Stimulated activated CD4-positive, alpha-beta T cell treated with anti-CD3 and anti-CD28 coated beads, Interleukin-12 subunit alpha, Interleukin-12 subunit beta, amount 100 ng/mL, for 48 hours (primary cell): ENCODE data around the gene RNF157.

Experiments
- DNase-seq, 3 donors: peaks; one replicate each; pipeline ENCODE4 v3.0.0-alpha.2; 2020; ENCODE audit warnings: low read depth in 2 of 3, low spot score in 1 of 3

Gene RNF157

GRCh38 chr17:76240461-76241203, at the start of gene RNF157:
RNF157 (minus strand) TSS chr17:76240493; CDS start chr17:76240240, 253 bp downstream.
- DNase-seq: peak in 1 of 3 donors; percentile 26

DNA sequence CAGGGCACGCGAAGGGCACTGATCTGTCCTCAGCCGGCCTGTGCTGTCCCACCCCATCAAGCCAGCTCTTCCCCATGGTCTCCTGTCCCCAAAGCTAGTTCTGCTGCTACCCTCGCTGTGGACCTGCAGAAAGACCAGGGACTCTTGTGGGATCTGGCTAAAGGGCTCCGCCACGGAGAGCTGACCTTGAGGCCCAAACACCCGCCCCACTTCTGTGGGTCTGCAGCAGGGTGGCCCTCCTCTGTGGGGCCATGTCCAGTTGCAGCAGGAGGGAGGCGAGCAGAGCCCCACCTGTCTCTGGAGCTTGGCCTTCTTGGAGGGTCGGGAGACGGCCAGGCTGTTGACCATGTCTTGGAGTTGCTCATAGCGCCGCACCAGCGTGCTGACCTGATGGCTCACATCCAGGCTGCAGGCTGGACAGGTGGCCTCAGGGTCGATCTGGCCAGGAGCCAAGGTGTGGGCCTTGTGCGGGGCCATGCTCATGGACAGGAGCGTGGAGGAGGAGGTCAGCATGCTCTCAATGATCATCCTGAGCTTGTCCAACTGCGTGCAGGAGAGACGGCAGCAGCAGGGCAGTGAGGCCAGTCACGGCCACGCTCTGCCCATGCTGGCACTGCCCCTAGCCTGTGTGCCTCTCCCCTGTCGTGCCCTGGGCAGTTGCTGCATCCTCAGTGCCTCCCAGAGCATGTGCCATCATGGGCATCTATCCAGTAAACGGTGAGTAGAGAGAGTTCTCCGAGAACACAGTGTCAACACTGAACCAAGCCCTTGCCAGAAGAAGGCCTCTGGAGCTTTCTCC, 41.5 kb upstream of the RNF157 start:
- DNase-seq: no peak

- no peak for DNase-seq
Observed at GRCh38 chr17:76280650-76281049, 40.4 kb upstream of the RNF157 start.

DNA sequence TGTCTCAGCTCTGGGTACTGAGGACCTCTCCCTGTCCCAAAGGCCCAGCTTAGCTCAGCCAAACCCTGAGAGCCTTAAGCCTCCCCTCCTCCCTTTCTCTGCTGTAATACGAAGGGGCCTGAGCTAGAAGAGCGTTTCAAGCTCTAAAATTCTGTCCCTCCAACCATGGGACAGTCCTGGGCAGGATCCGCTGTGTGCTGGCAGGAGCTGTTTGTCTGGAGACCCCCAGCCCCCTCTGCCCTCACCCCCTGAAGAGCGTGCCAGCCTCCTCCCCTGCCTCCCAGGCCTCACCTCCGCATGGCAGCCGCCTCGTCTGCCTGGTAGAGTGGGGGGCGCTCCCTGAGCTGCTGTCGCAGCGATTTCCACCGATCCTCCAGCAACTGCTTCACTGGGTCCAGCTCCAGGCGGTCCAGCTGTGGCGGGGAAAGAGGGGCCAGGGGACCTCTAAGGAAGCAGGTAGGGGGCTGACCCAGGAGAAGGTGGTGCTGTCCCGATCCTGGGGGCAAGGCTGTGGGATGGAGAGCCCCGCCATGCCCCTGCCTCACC, 39.5 kb upstream of the RNF157 start:
- DNase-seq: no peak

DNA sequence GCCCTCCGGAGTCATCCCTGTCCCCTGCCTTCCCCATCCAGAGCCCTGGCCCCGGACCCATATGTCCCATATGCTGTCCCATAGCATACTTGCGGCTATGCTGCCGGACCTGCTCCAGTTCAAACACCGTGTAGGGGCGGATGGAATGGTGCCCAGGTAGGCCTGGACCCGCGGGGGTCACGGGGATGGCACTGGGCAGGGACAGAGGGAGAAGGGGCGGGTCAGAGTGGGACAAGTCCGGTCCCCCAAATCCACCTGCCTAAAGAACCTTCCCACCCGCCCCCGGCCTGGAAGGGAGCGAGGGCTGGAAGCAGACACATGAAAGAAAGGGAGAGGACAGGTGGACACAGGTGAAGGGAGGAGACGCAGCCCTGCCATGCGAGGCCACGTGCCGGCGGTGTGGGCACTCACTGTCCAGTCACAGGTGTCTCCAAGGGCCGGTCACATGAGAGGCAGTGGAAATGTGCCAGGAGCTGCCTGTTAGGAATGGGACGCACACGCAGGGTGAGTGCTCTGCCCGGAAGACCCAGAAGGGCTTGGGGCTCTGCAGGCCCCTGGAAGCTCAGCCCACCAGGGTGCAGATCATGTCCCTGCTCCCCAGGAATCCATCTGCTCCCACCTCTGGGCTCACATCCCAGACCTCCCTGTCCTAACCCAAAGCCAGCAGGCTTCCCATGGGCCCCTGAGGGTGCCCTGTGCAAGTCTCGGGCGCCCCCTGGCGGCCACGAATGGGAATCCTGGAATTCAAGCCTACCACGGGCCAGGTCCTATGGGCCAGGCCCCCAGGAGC, 38.9 kb upstream of the RNF157 start:
- DNase-seq: peak; percentile 76 to 83 (median 83)

GRCh38 chr17:76278268-76278908, 38.1 kb upstream of the RNF157 start:
- no peak for DNase-seq

GRCh38 chr17:76277300-76278267, 37.3 kb upstream of the RNF157 start:
- DNase-seq: no peak

- DNase-seq: no peak
Observed at GRCh38 chr17:76276461-76277299, 36.4 kb upstream of the RNF157 start.

- no peak for DNase-seq
Observed at GRCh38 chr17:76276069-76276431, 35.8 kb upstream of the RNF157 start.

DNA sequence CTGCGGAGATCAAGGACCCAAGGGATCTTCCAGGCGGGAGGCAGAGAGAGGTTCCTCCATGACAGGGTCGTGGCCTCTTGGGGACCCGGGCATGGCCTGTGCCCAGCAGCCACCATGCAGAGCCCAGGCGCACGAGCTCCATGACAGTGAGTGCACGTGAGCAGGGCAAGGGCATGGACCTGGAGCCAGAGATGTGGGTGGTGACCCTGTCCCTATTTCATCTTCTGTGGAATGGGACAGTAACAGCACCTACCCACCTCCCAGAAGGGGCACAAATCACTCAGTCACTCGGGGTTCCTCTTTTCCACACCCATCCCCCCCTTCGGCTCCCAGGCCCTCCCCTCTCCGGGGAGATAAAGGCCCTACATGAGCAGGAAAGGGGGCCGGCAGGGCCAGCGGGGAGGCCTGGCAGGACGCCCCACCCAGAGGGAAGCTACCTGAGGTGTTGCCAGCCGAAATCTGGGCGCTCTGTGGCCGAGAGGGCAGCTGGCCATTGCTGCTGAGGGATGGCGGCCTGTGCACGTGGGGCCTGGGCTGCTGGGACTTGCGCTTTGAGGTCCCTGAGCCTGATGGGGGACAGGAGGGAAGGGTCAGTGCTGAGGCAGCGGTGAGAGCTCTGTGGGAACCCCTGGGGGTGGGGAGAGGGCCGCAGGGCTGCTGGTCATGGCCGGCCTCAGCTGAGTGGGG, 35.2 kb upstream of the RNF157 start:
- DNase-seq: no peak

DNA sequence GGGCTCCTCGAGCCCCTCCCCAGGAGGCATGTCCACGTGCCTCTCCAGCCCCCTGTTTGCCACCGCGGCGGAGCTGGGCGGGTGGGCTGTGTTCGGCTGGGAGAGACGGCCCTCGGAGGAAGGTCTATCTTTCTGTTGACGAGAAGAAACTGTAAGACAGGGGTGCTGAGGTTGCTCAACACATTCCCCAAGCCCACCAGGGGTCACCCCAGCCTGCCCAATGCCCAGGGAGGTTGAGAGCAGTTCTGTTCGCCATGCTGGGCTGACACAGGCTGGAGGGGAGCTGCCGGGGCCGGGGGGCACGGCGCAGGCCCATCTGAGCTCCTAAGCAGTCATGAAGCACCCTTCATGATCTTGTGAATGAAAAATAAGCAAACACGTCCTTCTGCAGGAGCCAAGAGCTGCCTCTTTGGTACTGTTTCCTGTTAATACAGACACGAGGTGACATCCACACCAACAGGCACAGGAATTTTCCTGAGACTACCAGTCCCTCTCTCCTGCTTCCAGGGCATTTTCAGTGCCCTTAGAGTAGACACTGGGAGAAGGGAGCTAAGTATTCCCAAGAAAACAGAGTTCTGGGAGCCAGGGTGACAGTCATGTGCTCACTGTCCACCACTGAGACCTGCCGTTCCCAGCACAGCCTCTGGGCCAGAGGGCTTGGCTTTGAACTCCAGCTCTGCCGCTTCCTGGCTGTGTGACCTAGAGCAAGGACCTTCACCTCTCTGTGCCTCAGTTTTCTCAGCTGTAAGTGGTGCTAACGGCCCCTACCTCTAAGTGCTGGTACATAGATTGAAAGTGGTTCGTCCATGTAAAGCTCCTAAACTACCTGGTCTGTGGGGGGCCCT, 34.0 kb upstream of the RNF157 start:
- no peak for DNase-seq

GRCh38 chr17:76273445-76274111, 33.3 kb upstream of the RNF157 start:
- no peak for DNase-seq

GRCh38 chr17:76272541-76273444, 32.5 kb upstream of the RNF157 start:
- peak in 2 of 3 donors; percentile 65 to 76 for DNase-seq

GRCh38 chr17:76271669-76272540, 31.6 kb upstream of the RNF157 start:
- DNase-seq: peak; percentile 82 to 90 (median 86)
